ENCODE measurements around the gene C1QA.
"Not testable (repeated sequence)": the region's sequence is repeated elsewhere in the genome, so short reads cannot be mapped to it uniquely, and the experiment has no call there.

C1QA gene

DNA sequence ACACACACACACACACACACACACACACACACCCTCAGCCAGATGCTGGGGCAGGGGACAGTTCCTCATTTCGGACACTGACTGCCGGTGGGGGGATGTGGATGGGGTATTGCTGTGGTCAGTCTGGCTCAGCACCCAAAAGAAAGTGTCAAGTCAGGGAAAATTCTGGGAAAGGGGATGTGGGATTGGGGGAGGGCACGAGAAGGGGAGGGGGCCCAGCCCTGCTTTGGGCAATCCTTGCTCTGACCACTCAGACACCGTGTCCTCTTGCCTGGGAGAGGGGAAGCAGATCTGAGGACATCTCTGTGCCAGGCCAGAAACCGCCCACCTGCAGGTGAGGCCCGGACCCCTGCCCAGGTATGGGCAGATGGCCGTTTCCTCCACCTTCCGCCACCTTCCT lies 7.0 kb downstream of the C1QA start, which contains the start of gene C1QC:
TSS of gene C1QC (plus strand) at position 253 of the 400 bp plus-strand sequence. CDS start 391 bp downstream, outside the sequence.
- DNase-seq, result no peak

GRCh38 chr1:22643928-22644327 lies 7.5 kb downstream of the C1QA start:
- DNase-seq, result no peak

DNA sequence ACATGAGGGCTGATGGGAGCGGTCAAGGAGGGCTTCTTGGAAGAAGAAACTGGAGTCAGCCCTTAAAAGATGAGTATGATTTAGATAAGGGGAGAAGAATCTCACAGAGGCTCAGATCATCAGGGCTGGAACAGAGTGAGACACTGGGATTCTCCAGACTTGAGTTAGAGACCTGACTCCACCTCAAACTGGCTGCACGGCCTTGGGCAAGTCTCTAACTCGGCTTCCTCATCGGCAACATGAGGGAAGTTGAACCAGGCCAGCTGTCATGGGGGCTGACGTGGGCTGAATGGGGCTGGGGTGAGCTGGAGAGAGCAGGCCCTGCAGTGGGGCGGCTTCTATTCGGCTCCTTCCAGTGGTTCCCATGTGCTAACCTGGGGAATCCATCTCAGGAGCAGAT lies 9.5 kb downstream of the C1QA start:
- DNase-seq, result no peak

DNA sequence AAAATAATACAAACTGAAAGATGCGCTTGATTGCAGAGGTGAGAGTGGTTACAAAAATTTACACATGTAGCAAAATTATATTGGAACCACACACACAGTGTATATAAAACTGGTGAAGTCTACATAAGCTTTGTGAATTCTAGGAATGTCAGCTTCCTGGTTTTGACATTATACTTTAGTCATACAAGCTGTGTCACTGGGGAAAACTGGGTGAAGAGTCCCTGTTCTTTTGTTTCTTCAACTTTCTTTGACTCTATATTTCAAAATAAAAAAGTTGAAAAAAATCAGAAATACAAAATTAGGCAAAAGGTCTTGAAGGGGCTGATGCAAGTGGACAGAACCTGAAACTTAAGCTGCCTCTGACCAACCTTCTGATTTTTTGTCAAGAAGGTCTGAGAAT lies 10.0 kb downstream of the C1QA start:
- no peak for DNase-seq

DNA sequence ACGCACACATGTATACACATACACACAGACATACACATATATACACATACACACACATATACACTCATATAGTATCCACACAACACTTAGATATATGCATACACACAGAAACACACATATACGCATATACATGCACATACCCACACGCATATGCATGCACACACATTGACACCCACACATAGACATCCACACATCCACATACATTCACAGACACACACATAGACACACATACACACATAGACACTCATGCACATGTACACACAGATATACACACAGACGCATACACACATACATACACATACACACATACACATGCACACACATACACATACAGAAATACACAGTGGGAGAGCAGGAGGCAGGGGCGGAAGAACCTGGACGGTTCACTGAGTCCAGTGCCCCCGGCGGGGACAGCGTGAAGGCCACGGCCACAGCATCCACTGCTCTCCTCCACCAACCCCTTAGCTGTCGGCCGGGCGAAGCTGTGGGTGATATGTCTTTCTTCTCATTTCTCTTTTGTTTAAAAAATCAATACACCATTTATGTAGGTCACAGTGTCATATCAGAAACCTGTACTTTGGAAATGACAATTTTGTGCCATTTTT lies 13.8 kb downstream of the C1QA start:
- no peak for DNase-seq

DNA sequence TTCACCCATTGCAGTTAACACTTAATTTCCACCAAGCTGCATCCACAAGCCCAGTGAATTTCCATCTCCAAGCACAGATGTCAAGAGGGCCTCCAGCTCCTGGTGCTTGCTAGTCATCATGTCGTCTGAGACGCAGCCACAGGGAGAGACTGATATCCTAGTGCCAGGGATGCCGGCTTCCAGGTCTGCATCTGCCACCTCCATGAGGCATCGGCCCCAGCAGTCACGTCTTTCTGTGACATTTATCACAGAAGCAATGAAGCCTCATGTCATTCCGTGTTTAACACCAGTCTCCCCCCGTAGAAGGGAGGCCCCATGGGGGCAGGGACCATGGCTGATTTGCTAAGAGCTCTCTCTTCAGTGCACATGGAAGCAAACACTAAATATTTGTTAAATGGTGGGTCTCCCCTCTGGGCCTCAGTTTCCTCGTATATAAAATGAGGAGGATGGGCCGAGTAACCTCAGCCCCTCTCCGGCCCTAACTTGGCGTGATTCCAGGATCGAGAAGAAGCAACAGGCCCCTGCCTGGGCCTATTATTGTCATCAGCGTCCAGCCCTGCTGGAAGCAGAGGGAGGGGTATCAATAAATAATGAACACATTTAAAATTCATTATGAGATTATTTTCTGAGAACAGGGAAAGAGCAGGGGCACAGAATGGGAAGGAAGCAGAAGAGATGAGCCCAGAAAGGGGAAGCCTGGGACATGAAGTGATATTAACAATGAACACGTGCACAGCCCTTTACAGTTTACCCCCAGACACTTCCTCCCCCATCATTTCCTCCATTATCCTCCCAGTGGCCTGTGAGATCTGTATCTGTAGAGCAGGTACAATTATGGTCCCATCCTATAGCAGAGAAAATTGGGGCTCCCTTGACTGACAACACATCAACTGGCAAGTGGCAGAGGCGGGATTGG lies 15.8 kb downstream of the C1QA start:
- no peak for DNase-seq

DNA sequence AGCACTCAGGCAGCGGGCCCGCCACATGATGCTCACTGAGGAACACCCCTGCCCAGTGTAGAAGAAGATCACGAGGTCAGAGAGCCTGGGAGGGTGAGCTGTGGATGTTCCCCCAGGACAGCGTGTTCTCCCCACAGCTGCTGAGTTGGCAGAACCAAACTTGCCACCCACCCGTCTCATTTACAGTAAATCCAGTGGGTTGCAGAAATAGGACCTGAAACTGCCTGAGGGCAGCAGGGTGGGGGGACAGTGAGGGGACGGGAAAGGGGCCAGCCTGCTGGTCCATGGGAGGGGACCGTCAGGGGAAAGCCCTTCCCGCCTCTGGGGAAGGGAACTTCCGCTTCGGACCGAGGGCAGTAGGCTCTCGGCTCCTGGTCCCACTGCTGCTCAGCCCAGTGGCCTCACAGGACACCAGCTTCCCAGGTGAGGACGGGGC lies 16.5 kb downstream of the C1QA start, which contains the start of gene C1QB:
TSS of gene C1QB (plus strand) at position 356 of the 436 bp plus-strand sequence. CDS start 6,227 bp downstream, outside the sequence.
- no peak for DNase-seq

GRCh38 chr1:22654692-22655091 lies 18.3 kb downstream of the C1QA start:
- DNase-seq, result no peak

DNA sequence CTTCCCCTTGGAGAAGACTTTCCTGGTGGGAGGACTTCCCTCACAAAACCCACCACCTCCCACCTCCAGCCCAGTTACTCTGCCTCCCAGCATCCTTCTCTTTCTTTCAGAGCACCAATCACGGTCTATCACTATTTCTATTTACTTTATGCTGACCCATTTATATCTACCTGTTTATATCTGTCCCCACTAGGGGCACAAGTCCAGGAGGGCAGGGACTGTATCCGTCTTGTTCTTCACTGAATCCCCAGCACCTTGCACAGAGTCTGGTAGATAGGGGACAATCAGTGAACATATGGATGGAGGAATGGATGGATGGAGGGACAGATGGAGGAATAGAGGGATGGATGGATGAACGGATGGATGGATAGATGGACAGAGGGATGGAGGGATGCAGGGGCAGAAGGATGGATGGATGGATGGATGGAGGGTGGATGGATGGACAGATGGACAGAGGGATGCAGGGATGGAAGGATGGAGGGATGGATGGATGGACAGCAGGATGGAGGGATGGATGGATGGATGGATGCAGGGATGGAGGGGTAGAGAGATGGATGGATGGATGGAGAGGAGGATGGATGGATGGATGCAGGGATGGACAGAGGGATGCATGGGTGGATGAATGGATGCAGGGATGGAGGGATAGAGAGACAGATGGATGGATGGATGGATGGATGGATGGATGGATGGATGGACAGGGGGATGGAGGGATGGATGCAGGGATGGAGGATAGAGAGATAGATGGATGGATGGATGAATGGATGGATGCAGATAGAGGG lies 22.1 kb downstream of the C1QA start:
- DNase-seq, result no peak

DNA sequence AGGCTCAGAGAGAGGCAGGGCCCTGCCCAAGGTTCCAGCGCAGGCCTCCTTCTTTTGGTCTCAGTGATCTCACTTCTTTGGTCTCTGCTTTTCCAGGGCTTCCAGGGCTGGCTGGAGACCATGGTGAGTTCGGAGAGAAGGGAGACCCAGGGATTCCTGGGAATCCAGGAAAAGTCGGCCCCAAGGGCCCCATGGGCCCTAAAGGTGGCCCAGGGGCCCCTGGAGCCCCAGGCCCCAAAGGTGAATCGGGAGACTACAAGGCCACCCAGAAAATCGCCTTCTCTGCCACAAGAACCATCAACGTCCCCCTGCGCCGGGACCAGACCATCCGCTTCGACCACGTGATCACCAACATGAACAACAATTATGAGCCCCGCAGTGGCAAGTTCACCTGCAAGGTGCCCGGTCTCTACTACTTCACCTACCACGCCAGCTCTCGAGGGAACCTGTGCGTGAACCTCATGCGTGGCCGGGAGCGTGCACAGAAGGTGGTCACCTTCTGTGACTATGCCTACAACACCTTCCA lies 24.4 kb downstream of the C1QA start:
- no peak for DNase-seq

DNA sequence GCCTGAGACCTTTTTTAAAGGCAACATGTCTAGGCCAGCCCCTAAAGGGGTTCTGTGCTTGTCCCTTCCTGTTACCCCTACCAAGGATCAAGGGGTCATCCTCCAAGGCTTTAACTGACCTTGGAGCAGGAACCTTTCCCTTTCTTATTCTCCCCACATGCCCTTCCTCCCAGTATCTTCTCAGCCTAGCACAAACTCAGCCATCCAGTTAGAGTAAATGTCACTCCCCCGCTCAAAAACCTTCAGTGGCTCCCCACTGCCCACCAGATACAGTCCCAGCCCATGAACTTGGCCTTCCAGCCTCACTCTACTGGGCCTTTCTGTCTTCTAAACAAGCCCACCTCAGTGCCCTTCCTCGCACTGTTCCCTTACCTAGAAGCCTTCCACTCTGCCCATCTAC lies 25.5 kb downstream of the C1QA start:
- no peak for DNase-seq

GRCh38 chr1:22662318-22662717 lies 25.9 kb downstream of the C1QA start:
- no peak for DNase-seq

DNA sequence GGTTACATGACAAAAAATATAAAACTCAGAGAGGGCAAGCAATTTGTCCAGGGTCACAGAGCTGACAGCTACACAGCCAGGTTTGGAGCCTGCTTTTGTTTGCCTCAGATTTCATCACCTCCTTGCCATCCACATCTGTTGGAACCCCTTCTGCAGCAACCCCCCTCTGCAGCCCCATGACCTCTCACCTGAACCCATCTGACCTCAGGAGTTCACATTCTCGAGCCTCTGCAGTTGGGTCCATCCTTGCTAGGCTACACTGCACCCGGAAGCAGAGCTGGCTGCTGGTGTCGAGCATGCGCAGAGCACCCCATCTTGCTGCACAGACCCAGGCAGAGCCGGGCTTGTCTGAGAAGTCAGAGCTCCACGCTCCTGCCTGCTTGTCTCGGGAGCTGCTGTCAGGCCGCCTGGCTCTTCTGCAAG lies 26.6 kb downstream of the C1QA start:
- DNase-seq, result no peak

DNA sequence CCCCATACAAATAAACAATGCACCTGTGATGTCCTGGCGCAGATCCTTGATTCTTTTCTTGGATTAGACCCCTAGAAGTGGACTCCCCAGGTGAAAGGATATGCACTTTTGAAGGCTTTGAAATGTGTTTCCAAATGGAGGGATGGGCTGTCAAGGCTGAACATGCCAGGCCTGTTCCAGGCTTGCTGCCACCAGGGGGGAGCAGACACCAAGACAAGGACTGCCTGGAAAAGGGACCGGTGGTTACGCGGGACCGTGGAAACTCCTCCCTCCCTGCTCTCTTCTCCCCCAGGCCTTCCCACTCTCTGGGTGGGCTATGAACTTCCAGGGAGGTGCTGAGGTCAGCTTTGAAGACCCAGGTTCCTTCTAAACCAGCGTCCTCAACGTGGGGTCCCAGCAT lies 29.3 kb downstream of the C1QA start:
- no peak for DNase-seq

DNA sequence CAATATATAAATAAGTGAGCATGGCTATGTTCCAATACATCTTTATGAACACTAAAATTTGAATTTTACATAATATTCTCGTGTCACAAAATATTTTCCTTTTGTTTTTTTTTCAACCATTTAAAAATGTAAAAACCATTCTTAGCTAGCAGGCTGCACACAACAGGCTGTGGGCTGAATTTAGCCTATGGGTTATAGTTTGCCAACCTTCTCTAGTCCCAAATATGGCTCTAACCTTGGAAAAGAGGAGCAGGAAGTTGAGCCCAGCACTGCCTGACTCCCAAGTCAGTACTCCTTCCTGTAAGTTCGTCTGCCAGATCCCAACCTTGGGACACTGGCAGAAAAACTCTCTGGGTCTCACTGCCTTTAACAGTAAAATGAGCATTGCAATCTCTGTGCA lies 30.0 kb downstream of the C1QA start:
- DNase-seq, result no peak

DNA sequence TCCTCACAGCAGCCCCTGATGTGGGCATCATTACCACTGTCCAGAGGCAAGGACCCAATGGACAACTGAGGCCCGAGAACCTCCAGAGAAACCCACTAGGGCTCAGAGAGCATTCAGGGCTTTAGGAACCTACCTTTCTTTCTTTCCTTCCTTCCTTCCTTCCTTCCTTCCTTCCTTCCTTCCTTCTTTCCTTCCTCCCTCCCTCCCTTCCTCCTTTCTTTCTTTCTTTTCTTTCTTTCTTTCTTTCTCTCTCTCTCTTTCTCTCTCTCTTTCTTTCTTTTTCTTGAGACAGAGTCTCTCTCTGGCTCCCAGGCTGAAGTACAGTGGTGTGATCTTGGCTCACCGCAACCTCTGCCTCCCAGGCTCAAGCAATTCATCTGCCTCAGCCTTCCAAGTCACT lies 32.4 kb downstream of the C1QA start:
- not testable (repeated sequence) for DNase-seq

- no peak for DNase-seq
These were observed 34.0 kb downstream of the C1QA start for GRCh38 chr1:22670352-22670975.

DNA sequence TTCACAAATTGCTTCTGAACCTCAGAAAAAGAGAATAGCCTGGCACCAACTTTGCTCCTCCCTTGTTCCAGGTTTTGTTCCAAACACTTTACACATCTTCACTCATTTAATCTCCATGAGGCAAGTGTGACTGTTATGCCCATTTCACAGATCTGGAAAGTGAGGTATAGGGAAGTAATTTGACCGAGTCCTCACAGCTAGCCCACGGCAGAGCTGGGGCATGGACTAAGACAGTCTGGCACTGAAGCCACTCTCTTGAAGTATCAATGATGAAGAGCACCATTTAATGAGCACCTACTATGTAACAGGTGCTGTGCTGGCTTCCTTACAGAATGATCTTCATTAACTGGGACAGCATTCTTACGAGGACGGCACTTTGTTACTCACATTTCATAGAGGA lies 35.6 kb downstream of the C1QA start:
- no peak for DNase-seq

DNA sequence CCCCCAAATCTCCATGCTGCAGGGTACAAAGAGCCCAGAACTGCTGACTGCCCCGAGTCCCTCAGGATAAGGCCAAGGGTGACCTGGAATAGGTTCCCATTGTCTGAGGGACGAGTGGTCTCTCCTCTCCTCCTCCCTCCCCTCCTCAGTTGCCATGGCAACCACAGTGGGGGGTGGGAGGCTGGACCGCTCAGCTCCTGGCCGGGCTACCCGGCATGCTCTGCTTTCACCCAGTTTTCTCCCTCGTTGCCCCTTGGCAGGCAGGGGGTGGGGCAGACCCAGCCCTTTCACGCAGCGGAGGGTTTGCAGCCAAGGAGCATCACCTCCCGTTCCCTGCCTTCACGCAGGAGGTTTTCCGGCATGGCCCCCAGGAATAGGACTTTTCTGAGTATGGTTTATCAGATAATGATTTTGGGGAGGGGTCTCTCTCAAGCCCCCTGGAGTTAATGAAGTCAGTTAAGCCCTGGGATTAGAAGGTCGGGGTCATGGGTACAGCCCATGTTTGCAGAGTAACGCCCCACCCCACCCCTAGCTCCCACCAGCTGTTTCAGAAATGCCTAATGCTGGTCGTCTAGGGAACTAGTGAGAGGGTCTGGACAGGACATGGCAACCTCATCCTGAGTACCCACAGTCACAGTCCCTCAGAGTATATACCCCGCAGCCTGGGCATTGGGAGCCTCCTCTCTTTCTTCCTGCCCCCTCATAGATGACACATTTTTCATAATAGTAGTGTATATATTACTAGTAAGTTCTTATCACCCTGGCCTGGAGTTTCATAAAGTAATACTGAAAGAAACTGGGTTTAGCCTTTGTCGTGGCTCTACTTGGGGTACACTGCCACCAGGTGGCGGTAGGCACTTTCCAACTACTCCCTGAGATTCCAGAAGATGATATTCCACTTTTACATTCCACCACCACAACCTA lies 37.3 kb downstream of the C1QA start:
- no peak for DNase-seq

- DNase-seq, result no peak
These were observed 38.0 kb downstream of the C1QA start for GRCh38 chr1:22674410-22674749.

DNA sequence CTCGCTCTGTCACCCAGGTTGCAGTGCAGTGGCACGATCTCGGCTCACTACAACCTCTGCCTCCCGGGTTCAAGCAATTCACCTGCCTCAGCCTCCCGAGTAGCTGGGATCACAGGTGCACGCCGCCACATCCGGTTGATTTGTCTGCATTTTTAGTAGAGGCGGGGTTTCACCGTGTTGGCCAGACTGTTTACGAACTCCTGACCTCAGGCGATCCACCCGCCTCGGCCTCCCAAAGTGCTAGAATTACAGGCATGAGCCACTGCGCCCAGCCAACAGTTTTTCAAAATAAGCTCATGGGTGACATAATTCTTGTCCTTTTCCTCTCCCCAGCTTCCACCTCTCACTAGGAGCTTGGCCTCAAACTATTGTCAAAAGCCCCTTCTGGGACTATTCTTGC lies 39.7 kb downstream of the C1QA start:
- not testable (repeated sequence) for DNase-seq
